GM12873 (cell line): ENCODE results near the gene LSM14B.

Experiments used
- CTCF ChIP-seq: IDR thresholded peaks from 2 replicates; pipeline ENCODE4 v1.5.1; 2012; ENCODE audit warnings: low read depth, mild to moderate bottlenecking, moderate library complexity, low read length, control low read depth; ENCODE audit not compliant: insufficient read depth; ENCODE audit errors: missing control alignments

The LSM14B gene

GRCh38 chr20:62177307-62177706 is 55.0 kb downstream of the LSM14B start:
- TF ChIP-seq CTCF, result no peak

GRCh38 chr20:62178316-62179161 is 56.3 kb downstream of the LSM14B start:
- no peak for TF ChIP-seq CTCF

GRCh38 chr20:62179162-62179504 is 56.9 kb downstream of the LSM14B start:
- no peak for TF ChIP-seq CTCF

- TF ChIP-seq CTCF, result no peak
These were observed 59.5 kb downstream of the LSM14B start for GRCh38 chr20:62181808-62182207.

- TF ChIP-seq CTCF, result no peak
These were observed 60.5 kb downstream of the LSM14B start, which contains the start of gene MTG2 for GRCh38 chr20:62182469-62183425. MTG2 (plus strand) TSS chr20:62183028; CDS start chr20:62193421, 10,393 bp downstream.

- no peak for TF ChIP-seq CTCF
These were observed 61.3 kb downstream of the LSM14B start for GRCh38 chr20:62183426-62184142.
